Measurements from ENCODE around the gene CACNB4. TPM values are rescaled to one million over a fixed set of nuclear protein-coding genes. Genes with fewer than 3 reads are reported as not detected.
A peak's percentile ranks its signal among the peaks of the same experiment; 100 is the strongest.

Gene CACNB4
- polyA plus RNA-seq, 2 of the 4 experiments (the other 2 are of a cell fraction) = 0.25 to 0.53 TPM

DNA sequence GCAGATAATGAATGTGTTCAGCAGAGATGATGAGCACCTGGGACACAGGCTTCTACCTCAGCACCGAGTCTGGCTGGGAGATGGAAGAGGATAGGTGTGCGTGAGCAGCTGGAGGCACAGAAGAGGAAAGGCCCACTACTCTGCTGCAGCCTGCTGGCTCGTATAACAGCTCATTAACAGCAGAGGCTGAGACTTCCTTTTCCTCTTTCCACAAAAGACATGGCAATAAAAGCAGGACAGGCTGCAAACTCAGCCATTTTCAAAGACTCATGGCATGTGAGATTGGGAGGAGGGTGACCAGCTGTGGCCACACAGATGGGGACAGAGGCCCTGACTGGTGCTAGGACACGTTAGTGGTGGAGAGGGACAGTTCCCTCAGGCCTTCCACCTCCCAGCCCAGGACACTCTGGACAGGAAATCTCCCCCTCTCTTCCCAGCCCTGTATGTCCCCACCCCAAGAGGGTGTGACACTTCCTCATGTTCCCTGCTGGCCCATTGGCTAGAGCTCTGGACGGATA lies 60.3 kb downstream of the CACNB4 start:
- POLR2A ChIA-PET = no interaction called here
- Histone ChIP-seq H3K4me3 (no peak overlapping the region), H3K27ac (no peak overlapping the region), H3K4me1 (no peaks in the 10 kb centered on the region), H3K4me2 (no peak overlapping the region), H3K9me3 (no peaks in the 10 kb centered on the region)
- 78% methylated on average over 5 of the region's 5 CpGs for WGBS (ENCODE audit: missing lambda C conversion rate)
- ATAC-seq = 0 out of 6 replicates have a peak, but pooled peaks have one; percentile 11 to 16
- TF ChIP-seq MAFK (IDR thresholded peaks at IDR 0.05; ENCODE audit: partially characterized antibody) (no peak), JUNB (IDR thresholded peaks at IDR 0.05) (no peak), TP53 (CRISPR knock-in tag; IDR thresholded peaks at IDR 0.05) (no peak), HDAC2 (IDR thresholded peaks at IDR 0.05) (no peak), RCOR1 (IDR thresholded peaks at IDR 0.05; ENCODE audit: low read depth, low read length) (no peak)
- DNase-seq (ENCODE audit: low read depth in 1 of 2, low spot score in 1 of 2) = no peak
- CTCF ChIA-PET = interaction anchor here (1.1 to 6.8 kb wide), 9 partner anchors 8 to 1441 kb away, joined by 3 to 58 read pairs (median 6); partner anchors contain the start of genes RPRM and STAM2
- FAIRE-seq = no peak

DNA sequence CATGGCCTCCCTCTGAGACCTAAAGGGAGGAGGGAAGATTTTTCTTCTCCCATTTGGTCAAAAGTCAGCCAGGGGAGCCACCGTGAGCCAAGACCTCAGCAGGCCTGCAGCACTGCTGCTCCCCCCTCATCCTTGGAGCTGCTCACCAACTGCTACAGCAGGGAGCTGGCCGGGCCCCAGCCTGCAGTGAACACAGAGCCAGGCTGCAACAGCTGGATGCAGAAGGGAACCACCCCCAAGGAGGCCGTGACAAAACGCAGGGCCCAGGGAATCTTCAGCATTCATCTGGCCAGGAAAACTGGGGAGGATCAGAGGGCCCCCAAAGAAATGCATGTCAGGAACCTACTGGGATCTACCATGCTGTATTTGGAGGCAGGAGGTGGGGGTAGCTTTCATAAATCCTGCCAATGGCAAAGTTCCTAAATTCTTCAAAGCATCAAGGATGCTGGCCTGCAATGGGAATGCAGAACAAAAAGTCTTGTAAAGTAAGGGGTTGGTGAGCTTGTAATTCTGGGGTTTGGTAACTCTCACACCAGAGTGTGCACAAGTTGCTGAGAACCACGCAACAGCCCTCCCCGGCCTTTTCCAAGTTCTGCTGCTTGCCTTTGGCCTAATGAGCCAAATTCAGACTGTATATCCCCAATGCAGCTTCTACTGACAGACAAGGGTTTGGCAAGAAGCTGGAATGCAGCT lies 61.0 kb downstream of the CACNB4 start:
- TF ChIP-seq ZNF302 (CRISPR knock-in tag; IDR thresholded peaks at IDR 0.05) (no peak), NPAS2 (CRISPR knock-in tag; IDR thresholded peaks at IDR 0.05; ENCODE audit: borderline replicate concordance) (no peak), RFX5 (IDR thresholded peaks at IDR 0.05) (no peak), HEYL (CRISPR knock-in tag; IDR thresholded peaks at IDR 0.05) (no peak), SMC3 (IDR thresholded peaks at IDR 0.05) (no peak), RCOR1 (IDR thresholded peaks at IDR 0.05; ENCODE audit: low read depth, low read length) (no peak), MYC (IDR thresholded peaks at IDR 0.05; ENCODE audit: borderline replicate concordance, low read length) (no peak)
- TF ChIP-seq, protein P1, sequence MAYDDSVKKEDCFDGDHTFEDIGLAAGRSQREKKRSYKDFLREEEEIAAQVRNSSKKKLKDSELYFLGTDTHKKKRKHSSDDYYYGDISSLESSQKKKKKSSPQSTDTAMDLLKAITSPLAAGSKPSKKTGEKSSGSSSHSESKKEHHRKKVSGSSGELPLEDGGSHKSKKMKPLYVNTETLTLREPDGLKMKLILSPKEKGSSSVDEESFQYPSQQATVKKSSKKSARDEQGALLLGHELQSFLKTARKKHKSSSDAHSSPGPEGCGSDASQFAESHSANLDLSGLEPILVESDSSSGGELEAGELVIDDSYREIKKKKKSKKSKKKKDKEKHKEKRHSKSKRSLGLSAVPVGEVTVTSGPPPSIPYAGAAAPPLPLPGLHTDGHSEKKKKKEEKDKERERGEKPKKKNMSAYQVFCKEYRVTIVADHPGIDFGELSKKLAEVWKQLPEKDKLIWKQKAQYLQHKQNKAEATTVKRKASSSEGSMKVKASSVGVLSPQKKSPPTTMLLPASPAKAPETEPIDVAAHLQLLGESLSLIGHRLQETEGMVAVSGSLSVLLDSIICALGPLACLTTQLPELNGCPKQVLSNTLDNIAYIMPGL (CRISPR knock-in tag; IDR thresholded peaks at IDR 0.05; ENCODE audit: borderline replicate concordance) = no peak
- Histone ChIP-seq H3K4me1 (no peaks in the 10 kb centered on the region), H3K27ac (no peak overlapping the region), H3K4me3 (no peak overlapping the region), H3K4me2 (no peak overlapping the region), H3K9me3 (no peaks in the 10 kb centered on the region)
- no peak for DNase-seq (ENCODE audit: low read depth in 1 of 2, low spot score in 1 of 2)
- no peak for FAIRE-seq
- ChIA-PET POLR2A (no interaction called here), CTCF (interaction anchor here (0.5 to 6.8 kb wide), 14 partner anchors 8 to 1441 kb away, joined by 3 to 58 read pairs (median 6); partner anchors contain the start of genes RPRM and STAM2)
- 64% methylated on average over 6 of the region's 6 CpGs for WGBS (ENCODE audit: missing lambda C conversion rate)
- ATAC-seq = 0 out of 6 replicates have a peak, but pooled peaks of 1 of the 2 experiments have one; percentile 17

DNA sequence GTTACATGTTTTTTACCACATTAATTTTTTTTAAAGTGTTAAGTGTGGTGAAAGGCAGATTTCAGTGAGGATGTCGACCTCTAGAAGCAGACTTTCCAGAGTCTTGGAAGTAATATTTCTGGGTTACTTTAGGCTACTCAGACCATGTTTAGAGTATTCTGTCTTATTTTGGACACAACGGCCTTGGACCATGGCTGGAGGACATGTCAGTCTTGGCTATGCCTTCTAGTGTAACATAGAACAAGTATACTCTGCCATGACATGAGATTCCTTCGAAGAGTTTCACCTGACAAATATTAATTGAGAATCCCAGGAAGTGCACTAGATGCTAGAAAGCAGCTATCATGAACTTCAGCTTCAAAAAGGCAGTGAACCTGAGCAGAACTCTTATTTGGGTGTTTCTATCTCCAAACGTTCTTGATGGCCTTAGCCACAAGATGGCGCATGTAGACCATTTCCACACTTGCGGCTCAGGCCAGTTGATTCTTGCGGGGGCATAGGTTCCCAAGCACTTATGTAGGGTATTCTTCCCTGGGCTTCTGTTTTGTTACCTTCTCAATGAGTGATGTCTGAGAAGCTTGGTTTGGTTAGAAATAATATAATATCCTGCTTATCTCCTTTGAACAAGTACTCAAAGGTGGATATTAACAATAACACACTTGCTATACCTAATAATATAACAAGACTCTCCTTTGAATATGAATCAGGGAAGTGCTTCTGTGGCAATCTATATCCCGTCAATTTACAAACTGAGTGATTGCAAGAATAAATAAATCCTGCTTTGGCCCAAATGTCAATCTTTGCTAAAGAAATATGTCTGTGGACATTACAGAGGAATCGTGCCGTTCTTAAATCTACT lies 62.0 kb downstream of the CACNB4 start:
- WGBS (ENCODE audit: missing lambda C conversion rate) = 30% methylated on average over 10 of the region's 10 CpGs
- Histone ChIP-seq H3K4me3 (no peak overlapping the region), H3K27ac (no peak overlapping the region), H3K4me1 (no peaks in the 10 kb centered on the region), H3K9me3 (no peaks in the 10 kb centered on the region), H3K4me2 (no peak overlapping the region)
- DNase-seq (ENCODE audit: low read depth in 1 of 2, low spot score in 1 of 2) (peak; percentile 42 to 76), ATAC-seq (peak; percentile 91 to 94), FAIRE-seq (no peak)
- TF ChIP-seq SMC3 (IDR thresholded peaks at IDR 0.05) (peak; percentile 90), RAD21 (conservative IDR thresholded peaks at IDR 0.05 in 1 of 2, IDR thresholded peaks at IDR 0.05 in 1 of 2) (peak; percentile 95 to 96)
- TF ChIP-seq, protein P2, sequence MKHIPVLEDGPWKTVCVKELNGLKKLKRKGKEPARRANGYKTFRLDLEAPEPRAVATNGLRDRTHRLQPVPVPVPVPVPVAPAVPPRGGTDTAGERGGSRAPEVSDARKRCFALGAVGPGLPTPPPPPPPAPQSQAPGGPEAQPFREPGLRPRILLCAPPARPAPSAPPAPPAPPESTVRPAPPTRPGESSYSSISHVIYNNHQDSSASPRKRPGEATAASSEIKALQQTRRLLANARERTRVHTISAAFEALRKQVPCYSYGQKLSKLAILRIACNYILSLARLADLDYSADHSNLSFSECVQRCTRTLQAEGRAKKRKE (CRISPR knock-in tag; IDR thresholded peaks at IDR 0.05; ENCODE audit: low read depth) = no peak
- TF ChIP-seq, protein P3, sequence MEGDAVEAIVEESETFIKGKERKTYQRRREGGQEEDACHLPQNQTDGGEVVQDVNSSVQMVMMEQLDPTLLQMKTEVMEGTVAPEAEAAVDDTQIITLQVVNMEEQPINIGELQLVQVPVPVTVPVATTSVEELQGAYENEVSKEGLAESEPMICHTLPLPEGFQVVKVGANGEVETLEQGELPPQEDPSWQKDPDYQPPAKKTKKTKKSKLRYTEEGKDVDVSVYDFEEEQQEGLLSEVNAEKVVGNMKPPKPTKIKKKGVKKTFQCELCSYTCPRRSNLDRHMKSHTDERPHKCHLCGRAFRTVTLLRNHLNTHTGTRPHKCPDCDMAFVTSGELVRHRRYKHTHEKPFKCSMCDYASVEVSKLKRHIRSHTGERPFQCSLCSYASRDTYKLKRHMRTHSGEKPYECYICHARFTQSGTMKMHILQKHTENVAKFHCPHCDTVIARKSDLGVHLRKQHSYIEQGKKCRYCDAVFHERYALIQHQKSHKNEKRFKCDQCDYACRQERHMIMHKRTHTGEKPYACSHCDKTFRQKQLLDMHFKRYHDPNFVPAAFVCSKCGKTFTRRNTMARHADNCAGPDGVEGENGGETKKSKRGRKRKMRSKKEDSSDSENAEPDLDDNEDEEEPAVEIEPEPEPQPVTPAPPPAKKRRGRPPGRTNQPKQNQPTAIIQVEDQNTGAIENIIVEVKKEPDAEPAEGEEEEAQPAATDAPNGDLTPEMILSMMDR (IDR thresholded peaks at IDR 0.05) = peak; percentile 93
- POLR2A ChIA-PET = no interaction called here
- CTCF ChIA-PET = interaction anchor here (0.6 to 6.8 kb wide), 34 partner anchors 8 to 1483 kb away, joined by 3 to 58 read pairs (median 4); partner anchors contain the start of genes RPRM and STAM2
